HG03565 (cell line): ENCODE results near the gene DNAJA3.

ENCODE experiments used
- ATAC-seq: cut with Tn5 transposase; IDR thresholded peaks from one replicate; pipeline ENCODE4 v1.9.1; 2021; ENCODE audit warnings: mild to moderate bottlenecking, moderate library complexity; ENCODE audit not compliant: unreplicated experiment

Gene DNAJA3

GRCh38 chr16:4505356-4506147, 79.9 kb downstream of the DNAJA3 start:
- peak; percentile 60 for ATAC-seq
